H1 (cell line): ENCODE measurements around the gene BIRC5. TPM values are rescaled to one million over a fixed set of nuclear protein-coding genes. Genes with fewer than 3 reads are reported as not detected.

Experiments
- CTCF ChIA-PET: fragments of 300-600 bp; sonication (Branson Sonifier 250); formaldehyde crosslinking; loops from one replicate; lab custom pipeline; 2021; ENCODE audit not compliant: partially characterized antibody; lab: Charles Lee
- POLR2A ChIA-PET: fragments of 300-600 bp; sonication (Branson Sonifier 250); formaldehyde crosslinking; loops from one replicate; lab custom pipeline; 2021; ENCODE audit warnings: inconsistent platforms; ENCODE audit not compliant: partially characterized antibody; lab: Charles Lee
- DNase-seq, 2 experiments: peaks; one replicate each; pipeline versions ENCODE4 v3.0.0 to v3.0.0-alpha.2; 2010 to 2022; ENCODE audit warnings: low spot score in 2 of 2, low read depth in 1 of 2, mixed read lengths in 1 of 2
- FAIRE-seq: peaks from 2 replicates; lab custom pipeline; 2011; peaks lifted over from hg19 to GRCh38; lab: Jason Lieb, UNC
- H2AFZ ChIP-seq: 2 replicates; pipeline ENCODE4 v1.8.1; 2012; ENCODE audit warnings: low read length, inconsistent platforms
- H2AK5ac ChIP-seq: 2 replicates; pipeline ENCODE4 v1.6.1; 2013; ENCODE audit warnings: low read depth, low read length
- H2BK120ac ChIP-seq: replicated peaks from 2 replicates; pipeline ENCODE3; 2013; ENCODE audit warnings: low read depth, low read length, inconsistent platforms
- H2BK12ac ChIP-seq: 2 replicates; pipeline ENCODE4 v1.6.1; 2013; ENCODE audit warnings: low read depth, low read length
- H2BK15ac ChIP-seq: 2 replicates; pipeline ENCODE4 v1.6.1; 2013; ENCODE audit warnings: low read length
- H2BK20ac ChIP-seq: 2 replicates; pipeline ENCODE4 v1.6.1; 2013; ENCODE audit warnings: low read length
- H2BK5ac ChIP-seq: 2 replicates; pipeline ENCODE4 v1.6.1; 2013; ENCODE audit warnings: low read depth, low read length
- H3K14ac ChIP-seq: 2 replicates; pipeline ENCODE4 v1.6.1; 2013; ENCODE audit warnings: inconsistent platforms; ENCODE audit not compliant: insufficient read length
- H3K18ac ChIP-seq: 2 replicates; pipeline ENCODE4 v1.6.1; 2013; ENCODE audit warnings: low read length; ENCODE audit errors: extremely low read depth
- H3K23ac ChIP-seq: 2 replicates; pipeline ENCODE4 v1.6.1; 2013; ENCODE audit warnings: inconsistent platforms; ENCODE audit not compliant: insufficient read length
- H3K23me2 ChIP-seq: 2 replicates; pipeline ENCODE4 v1.6.1; 2013; ENCODE audit warnings: low read depth, low read length
- H3K27ac ChIP-seq: 2 replicates; pipeline ENCODE4 v1.6.1; 2011; ENCODE audit warnings: low read depth, low read length, inconsistent platforms
- H3K27me3 ChIP-seq, 4 experiments: replicated peaks in 1 of 4; 1 replicate in 1 of 4; 2 replicates in 3 of 4; pipeline versions ENCODE4 v1.6.1 to v1.8.1; 2011 to 2013; ENCODE audit warnings: low read length in 3 of 4, mild to moderate bottlenecking in 3 of 4, inconsistent platforms in 2 of 4, mixed read lengths in 2 of 4, moderate library complexity in 1 of 4; ENCODE audit not compliant: control insufficient read depth in 3 of 4, insufficient read depth in 3 of 4; ENCODE audit errors: extremely low read depth in 1 of 4
- H3K36me3 ChIP-seq, 4 experiments: 2 replicates each; pipeline versions ENCODE4 v1.6.1 to v1.8.1; 2011 to 2013; ENCODE audit warnings: mild to moderate bottlenecking in 4 of 4, low read length in 3 of 4, moderate library complexity in 2 of 4, control low read depth in 1 of 4, inconsistent platforms in 1 of 4; ENCODE audit not compliant: insufficient read depth in 4 of 4, control insufficient read depth in 2 of 4
- H3K4ac ChIP-seq: replicated peaks from 2 replicates; pipeline ENCODE3; 2013; ENCODE audit warnings: low read length, low read depth, mixed read lengths, inconsistent platforms; ENCODE audit not compliant: insufficient read length
- H3K4me1 ChIP-seq, 4 experiments: replicated peaks in 1 of 4; 1 replicate in 1 of 4; 2 replicates in 3 of 4; pipeline versions ENCODE4 v1.6.1 to v1.8.1; 2011 to 2013; ENCODE audit warnings: low read length in 3 of 4, inconsistent platforms in 2 of 4, mixed read lengths in 1 of 4; ENCODE audit not compliant: insufficient read depth in 4 of 4, control insufficient read depth in 3 of 4
- H3K4me2 ChIP-seq, 2 experiments: 2 replicates each; pipeline versions ENCODE4 v1.6.1 to v1.8.1; 2011 to 2013; ENCODE audit warnings: low read depth in 2 of 2, low read length in 2 of 2, control low read depth in 1 of 2, inconsistent platforms in 1 of 2, mild to moderate bottlenecking in 1 of 2; ENCODE audit not compliant: insufficient read depth in 1 of 2
- H3K4me3 ChIP-seq, 4 experiments: fragments of 200-600, 300-600 bp in 1 of 4; sonication (generic), shearing (Covaris generic), sonication (Bioruptor Twin) in 1 of 4; 2 replicates each; pipeline versions ENCODE4 v1.5.1 to v1.8.1; 2011 to 2016; ENCODE audit warnings: low read length in 4 of 4, low read depth in 3 of 4, control low read depth in 2 of 4, inconsistent platforms in 2 of 4, mild to moderate bottlenecking in 2 of 4, mixed read lengths in 1 of 4, moderate library complexity in 1 of 4; ENCODE audit not compliant: insufficient read depth in 2 of 4; ENCODE audit errors: extremely low read depth in 1 of 4
- H3K56ac ChIP-seq: replicated peaks from 2 replicates; pipeline ENCODE3; 2013; ENCODE audit warnings: low read depth, mild to moderate bottlenecking, mixed read lengths, low read length, inconsistent platforms; ENCODE audit not compliant: insufficient read length
- H3K79me1 ChIP-seq: 2 replicates; pipeline ENCODE4 v1.6.1; 2013; ENCODE audit warnings: low read depth, low read length, control low read depth
- H3K79me2 ChIP-seq, 2 experiments: 2 replicates each; pipeline versions ENCODE4 v1.6.1 to v1.8.1; 2012 to 2013; ENCODE audit warnings: low read length in 2 of 2, mild to moderate bottlenecking in 2 of 2, inconsistent platforms in 1 of 2; ENCODE audit not compliant: insufficient read depth in 2 of 2, control insufficient read depth in 1 of 2
- H3K9ac ChIP-seq, 4 experiments: replicated peaks in 1 of 4; 1 replicate in 1 of 4; 2 replicates in 3 of 4; pipeline versions ENCODE4 v1.6.1 to v1.8.1; 2011 to 2013; ENCODE audit warnings: low read depth in 3 of 4, low read length in 3 of 4, control low read depth in 2 of 4, mild to moderate bottlenecking in 2 of 4, moderate library complexity in 2 of 4, inconsistent platforms in 1 of 4; ENCODE audit errors: extremely low read depth in 1 of 4
- H3K9me3 ChIP-seq, 2 experiments: 2 replicates each; pipeline versions ENCODE4 v1.6.1 to v1.8.1; 2012 to 2013; ENCODE audit warnings: mild to moderate bottlenecking in 2 of 2, moderate library complexity in 2 of 2, control low read depth in 1 of 2, inconsistent platforms in 1 of 2, low read depth in 1 of 2, low read length in 1 of 2, mixed read lengths in 1 of 2; ENCODE audit not compliant: insufficient read depth in 2 of 2
- H4K20me1 ChIP-seq, 2 experiments: replicated peaks in 1 of 2; 2 replicates each; pipeline versions ENCODE3 to v1.8.1; 2011 to 2013; ENCODE audit warnings: inconsistent platforms in 2 of 2, low read length in 2 of 2, mild to moderate bottlenecking in 1 of 2; ENCODE audit not compliant: insufficient read depth in 2 of 2, control insufficient read depth in 1 of 2
- H4K5ac ChIP-seq: 2 replicates; pipeline ENCODE4 v1.6.1; 2013; ENCODE audit warnings: low read length, low read depth, mixed read lengths, inconsistent platforms; ENCODE audit not compliant: insufficient read length
- H4K8ac ChIP-seq: 2 replicates; pipeline ENCODE4 v1.8.0; 2013; ENCODE audit warnings: mild to moderate bottlenecking, moderate library complexity, low read length, inconsistent platforms; ENCODE audit not compliant: insufficient read depth; ENCODE audit errors: extremely low read depth
- H4K91ac ChIP-seq: replicated peaks from 2 replicates; pipeline ENCODE3; 2013; ENCODE audit warnings: low read length, mixed read lengths, inconsistent platforms; ENCODE audit not compliant: insufficient read length
- CTCF ChIP-seq, 3 experiments: IDR thresholded peaks; 1 replicate in 2 of 3; 2 replicates in 1 of 3; pipeline versions ENCODE4 v1.5.1 to v1.6.1; 2011; ENCODE audit warnings: low read length in 3 of 3, mild to moderate bottlenecking in 3 of 3, inconsistent platforms in 2 of 3, low read depth in 1 of 3, moderate library complexity in 1 of 3; ENCODE audit not compliant: insufficient read depth in 1 of 3; ENCODE audit errors: control extremely low read depth in 1 of 3
- POLR2A ChIP-seq, 2 experiments: IDR thresholded peaks; 1 replicate in 1 of 2; 2 replicates in 1 of 2; pipeline ENCODE4 v1.6.1; 2011; ENCODE audit warnings: low read depth in 2 of 2, low read length in 2 of 2, mild to moderate bottlenecking in 2 of 2; ENCODE audit errors: control extremely low read depth in 1 of 2
- RAD21 ChIP-seq, 2 experiments: IDR thresholded peaks in 1 of 2; conservative IDR thresholded peaks in 1 of 2; 2 replicates each; pipeline ENCODE4 v1.6.1; 2011; ENCODE audit warnings: low read depth in 2 of 2, low read length in 2 of 2, improper control_type of control experiment in 1 of 2, inconsistent platforms in 1 of 2, mild to moderate bottlenecking in 1 of 2, moderate library complexity in 1 of 2
- YY1 ChIP-seq: IDR thresholded peaks from 2 replicates; pipeline ENCODE4 v1.6.1; 2011; ENCODE audit warnings: low read depth, mild to moderate bottlenecking, low read length
- WGBS, 2 experiments: shearing (Covaris generic) in 1 of 2; methylation state at CpG; one replicate each; pipeline versions ENCODE4 v1.1.6 to v1.1.7; 2013 to 2015; ENCODE audit warnings: low lambda C conversion rate in 2 of 2, mixed read lengths in 2 of 2, inconsistent platforms in 1 of 2, low coverage in 1 of 2, missing lambda C conversion rate in 1 of 2; ENCODE audit not compliant: insufficient replicate concordance in 2 of 2, insufficient coverage in 1 of 2, insufficient read length in 1 of 2; ENCODE audit errors: extremely low coverage in 1 of 2, missing lambda C conversion rate in 1 of 2; 5-methylcytosine and 5-hydroxymethylcytosine counted together
- polyA plus RNA-seq, 7 experiments: library from polyadenylated mRNA; depleted of rRNA in 3 of 7; stranded (reverse) in 5 of 7; unstranded in 2 of 7; fragments of >200 nt in 5 of 7; fragments of 200-250 nt in 2 of 7; gene quantifications; 1 replicate in 5 of 7; 2 replicates in 1 of 7; 4 replicates in 1 of 7; pipeline versions ENCODE4 v1.2.1 to v1.2.3, GENCODE V29; 2011 to 2013; ENCODE audit warnings: missing spikeins in 2 of 7, mixed read lengths in 2 of 7
- total RNA-seq: library from RNA; stranded (reverse); fragmentation: NEBNext Ultra II Directional; extraction: Animal tissue kit (Norgen Biotek cat#: 25700); gene quantifications from 2 replicates; pipeline ENCODE4 v1.2.1, GENCODE V29; 2021

The BIRC5 gene
- total and polyA plus RNA-seq, 2 of the 8 experiments (the other 6 are each of a cell fraction or from before 2014, with no cell fraction given): 42.2 to 108 TPM

GRCh38 chr17:78174870-78175642 lies 39.0 kb upstream of the BIRC5 start:
- H3K27me3 ChIP-seq: no peaks in the 10 kb centered on the region
- no peaks in the 10 kb centered on the region for H3K9me3 ChIP-seq
- peaks cover 12 to 19% of the 10 kb centered on the region in 2 experiments for H4K20me1 ChIP-seq
- H3K27ac ChIP-seq: no peak overlapping the region
- H2BK20ac ChIP-seq: no peak overlapping the region
- FAIRE-seq (no peak), DNase-seq (peak in 1 of 2 experiments; percentile 68)
- H3K79me2 ChIP-seq: no peaks in the 10 kb centered on the region
- H3K56ac ChIP-seq: no peak overlapping the region
- no peak overlapping the region for H4K5ac ChIP-seq
- H2BK5ac ChIP-seq: peak overlapping the region; percentile 52
- H4K8ac ChIP-seq: peak overlapping the region; percentile 58; the same call in 1 of the 2 replicates
- H3K23me2 ChIP-seq: no peaks in the 10 kb centered on the region
- 91% methylated on average over 28 of the region's 28 CpGs; no CpG with 5 or more reads in 1 of the 2 experiments for WGBS, 2 experiments
- H3K4me3 ChIP-seq: no peak overlapping the region
- no peaks in the 10 kb centered on the region for H3K79me1 ChIP-seq
- TF ChIP-seq YY1 (no peak), POLR2A (IDR thresholded peaks at IDR 0.05; ENCODE audit: control extremely low read depth in 1 of 2, low read depth in 2 of 2, low read length in 2 of 2) (peak in 1 of 2 experiments; percentile 16; a peak in 2 of 3 replicates), CTCF (IDR thresholded peaks at IDR 0.05; ENCODE audit: control extremely low read depth in 1 of 3, insufficient read depth in 1 of 3, low read depth in 1 of 3, low read length in 3 of 3) (peak; percentile 62 to 72 (median 67)), RAD21 (IDR thresholded peaks at IDR 0.05 in 1 of 2, conservative IDR thresholded peaks at IDR 0.05 in 1 of 2; ENCODE audit: low read depth in 2 of 2, low read length in 2 of 2) (peak; percentile 43)
- H3K4me1 ChIP-seq: peaks cover 5 to 22% (median 7%) of the 10 kb centered on the region in 4 experiments
- no peak overlapping the region for H3K4me2 ChIP-seq
- H4K91ac ChIP-seq: no peak overlapping the region
- H2AFZ ChIP-seq: no peak overlapping the region
- H3K23ac ChIP-seq: no peak overlapping the region
- no peak overlapping the region for H2BK120ac ChIP-seq
- H2AK5ac ChIP-seq: no peak overlapping the region
- ChIA-PET POLR2A (interaction anchor here (0.6 to 10.2 kb wide), 19 partner anchors 9 to 147 kb away, joined by 3 to 131 read pairs (median 3); partner anchors contain the start of genes AFMID, TK1, TMC6 and TMC8), CTCF (interaction anchor here (0.7 to 10.0 kb wide), 28 partner anchors 9 to 90 kb away, joined by 3 to 87 read pairs (median 8); partner anchors contain the start of genes AFMID, C17orf99 and TK1)
- H3K9ac ChIP-seq: no peak overlapping the region
- no peak overlapping the region for H2BK12ac ChIP-seq
- no peak overlapping the region for H3K14ac ChIP-seq
- no peak overlapping the region for H3K4ac ChIP-seq
- no peak overlapping the region for H3K18ac ChIP-seq
- H2BK15ac ChIP-seq: no peak overlapping the region
- peaks cover 12 to 52% (median 28%) of the 10 kb centered on the region in 4 experiments for H3K36me3 ChIP-seq
